T-helper 2 cell treated with Interferon-gamma antibody and Interleukin-4, amounts not matched to agents 100 ng/mL and 5 ng/mL, for 36 hours (primary cell): ENCODE measurements around the gene XDH. TPM values are rescaled to one million over a fixed set of nuclear protein-coding genes. Genes with fewer than 3 reads are reported as not detected.

Experiments
- intact Hi-C: fragments of 100-400 bp; cut with micrococcal nuclease; formaldehyde crosslinking; loops from one replicate; pipeline ENCODE4 v1.15.1; 2023
- total RNA-seq: library from RNA; stranded (reverse); gene quantifications from 2 replicates; pipeline ENCODE4 v1.2.3, GENCODE V29; 2022

XDH gene
- total RNA-seq, 1 donor from 2014 or later, result 0.30 TPM

DNA sequence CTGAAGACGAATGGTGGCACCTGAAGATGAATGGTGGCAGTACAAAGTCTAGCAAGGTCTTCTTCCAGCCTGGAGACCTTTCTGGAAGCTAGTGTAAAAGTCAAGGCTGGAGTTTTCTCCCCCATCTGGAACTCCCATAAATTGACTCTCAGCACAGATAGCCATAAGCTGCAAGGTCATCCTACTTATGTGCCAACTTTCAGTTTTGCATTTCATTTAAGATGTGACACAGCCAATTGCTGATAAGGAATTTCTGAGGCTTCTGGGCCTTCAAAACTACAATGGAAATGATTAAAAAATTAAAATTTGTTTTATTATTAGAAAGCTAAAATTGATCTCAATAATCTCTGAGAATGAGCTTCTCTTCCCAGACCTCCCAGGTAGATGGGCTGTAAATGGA is 10.2 kb downstream of the XDH start:
- intact Hi-C loops, result no loop called here

DNA sequence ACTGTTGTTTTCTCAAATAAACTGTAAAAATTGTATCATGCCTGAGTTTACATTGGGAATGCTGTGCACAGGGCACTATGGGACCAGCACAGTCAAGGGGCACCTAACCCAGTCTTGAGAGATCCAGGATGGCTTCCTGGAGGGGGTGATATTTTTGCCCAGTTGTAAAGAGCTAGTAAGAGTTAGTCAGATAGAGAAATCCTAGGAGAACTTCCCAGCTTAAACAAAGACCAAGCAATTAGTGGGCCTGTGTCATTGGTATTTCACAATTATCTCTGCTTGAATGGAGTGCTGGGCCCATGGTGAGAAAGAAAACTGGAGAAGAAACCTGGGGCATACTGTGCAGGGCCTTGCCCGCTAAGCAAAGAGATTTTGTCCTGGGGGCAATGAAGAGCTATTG is 12.2 kb downstream of the XDH start:
- intact Hi-C loops, result no loop called here

DNA sequence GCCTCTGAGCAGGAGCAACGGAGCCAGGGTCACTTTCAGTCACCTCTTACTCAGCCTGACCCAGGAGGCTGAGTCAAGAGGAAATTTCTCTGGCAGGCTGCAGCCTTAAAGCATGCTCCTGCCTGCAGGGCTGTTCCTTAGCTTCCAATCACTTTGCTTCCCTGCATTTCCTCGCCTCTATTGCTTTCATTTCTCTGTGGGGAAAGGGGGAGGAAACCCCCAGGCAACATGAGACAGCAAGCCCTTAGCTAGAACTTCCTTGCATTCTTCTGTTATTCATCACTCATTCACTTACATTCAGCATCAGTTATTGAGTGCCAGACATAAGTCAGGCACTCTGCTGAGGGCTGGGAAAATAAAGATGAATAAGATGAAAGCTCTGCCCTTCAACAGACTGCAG is 13.0 kb downstream of the XDH start:
- intact Hi-C loops, result no loop called here

DNA sequence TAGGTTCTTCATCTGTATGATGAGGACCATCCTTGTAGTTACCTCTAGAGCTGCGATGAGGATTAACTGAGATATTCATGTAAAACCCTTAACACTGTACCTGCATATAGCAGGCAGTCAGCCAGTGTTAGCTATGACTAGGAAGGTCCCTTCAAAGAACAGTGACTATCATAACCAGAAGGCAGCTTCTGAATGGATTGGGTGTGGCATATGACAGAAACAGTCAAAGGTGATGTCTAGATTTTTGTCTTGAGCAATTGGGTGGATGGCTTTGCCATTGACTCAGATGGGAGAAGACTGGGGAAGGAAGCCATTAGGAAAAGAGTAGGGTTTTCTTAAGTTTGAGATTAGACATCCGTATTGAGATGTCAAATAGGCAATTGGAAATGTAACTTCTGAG is 15.7 kb downstream of the XDH start:
- intact Hi-C loops, result no loop called here

DNA sequence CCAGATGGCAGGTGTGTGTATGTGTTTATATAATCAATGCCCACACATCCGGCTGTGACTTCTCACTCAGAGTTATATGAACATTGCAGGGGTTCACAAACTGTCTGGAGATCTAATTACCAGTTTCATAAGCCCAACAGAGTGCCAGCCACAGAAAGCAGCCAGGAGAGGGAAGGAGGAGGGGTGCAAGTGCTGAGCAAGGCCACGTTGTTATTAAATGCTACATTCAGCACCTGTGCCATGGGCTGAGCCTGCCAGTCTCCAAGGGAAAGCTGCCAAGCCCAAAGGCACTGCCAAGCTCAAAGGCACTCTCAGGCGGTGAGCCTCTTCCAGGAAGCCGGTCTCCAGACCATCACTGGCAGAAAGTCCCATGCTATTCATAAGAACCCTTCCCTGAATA is 17.4 kb downstream of the XDH start:
- intact Hi-C loops, result no loop called here

DNA sequence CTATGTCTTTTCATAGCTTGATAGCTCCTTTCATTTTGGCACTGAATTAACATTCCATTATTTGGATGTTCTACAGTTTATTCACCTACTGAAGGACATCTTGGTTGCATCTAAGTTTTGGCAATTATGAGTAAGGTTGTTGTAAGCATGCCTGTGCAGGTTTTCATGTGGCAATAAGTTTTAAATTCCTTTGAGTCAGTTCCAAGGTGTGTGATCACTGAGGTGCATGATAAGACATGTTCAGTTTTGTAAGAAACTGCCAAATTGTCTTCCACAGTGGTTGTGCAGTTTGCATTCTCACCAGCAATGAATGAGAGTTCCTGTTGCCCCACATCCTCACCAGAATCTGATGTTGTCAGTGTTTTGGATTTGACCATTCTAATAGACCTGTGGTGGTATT is 24.2 kb downstream of the XDH start:
- intact Hi-C loops, result no loop called here

DNA sequence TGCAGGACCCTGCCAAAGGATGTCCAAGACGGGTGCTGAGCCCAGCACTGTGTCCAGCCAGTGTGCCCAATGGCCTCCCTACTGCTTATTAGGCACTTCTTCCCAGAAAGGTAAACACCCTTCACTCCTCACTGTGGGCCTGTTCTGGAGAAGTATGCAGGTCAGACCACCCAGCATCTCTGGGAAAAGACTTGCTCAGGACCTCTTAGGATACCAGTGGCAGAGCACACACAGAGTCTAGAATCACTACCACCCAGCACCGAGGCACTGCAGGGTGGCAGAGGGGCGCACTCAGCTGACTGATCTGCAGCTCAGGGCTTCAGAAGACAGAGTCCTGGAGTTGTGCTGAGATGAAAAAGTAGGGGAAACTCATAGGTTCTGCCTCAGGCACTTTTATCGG is 25.8 kb downstream of the XDH start:
- intact Hi-C loops, result no loop called here

DNA sequence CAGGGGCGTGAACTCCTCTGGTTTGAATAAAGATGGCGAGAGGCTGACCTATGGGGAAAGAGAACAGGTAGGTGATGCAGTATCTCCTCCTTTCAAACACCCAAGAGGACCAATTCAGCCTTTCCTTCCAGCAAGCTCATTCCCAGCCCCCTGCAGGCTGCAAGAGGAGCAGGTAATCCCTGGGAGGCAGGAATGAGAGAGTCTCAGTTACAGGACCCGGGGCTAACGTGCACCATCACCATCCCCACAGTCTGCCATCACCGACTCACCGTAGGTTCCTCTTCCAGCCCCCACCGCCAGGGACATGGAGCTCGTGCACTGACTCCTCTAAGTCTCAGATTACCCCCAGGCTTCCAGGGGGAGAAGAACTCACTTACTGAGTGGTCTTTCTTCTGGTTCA is 26.7 kb downstream of the XDH start:
- intact Hi-C loops, result no loop called here

DNA sequence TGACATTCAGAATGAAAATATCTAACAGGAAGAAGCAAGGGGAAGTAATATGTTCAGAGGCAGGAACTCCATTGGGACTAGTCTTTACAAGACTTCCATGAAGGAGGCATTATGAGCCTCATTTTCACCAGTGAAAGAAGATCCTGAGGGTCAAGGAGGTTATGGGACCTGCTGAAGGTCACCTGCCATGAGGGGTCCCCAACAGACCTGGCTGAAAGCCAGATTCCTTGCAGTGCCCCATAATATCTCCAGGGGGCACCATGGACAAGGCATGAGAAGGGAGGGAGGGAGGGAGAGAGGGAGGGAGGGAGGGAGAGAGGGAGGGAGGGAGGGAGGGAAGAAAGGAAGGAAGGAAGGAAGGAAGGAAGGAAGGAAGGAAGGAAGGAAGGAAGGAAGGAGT is 27.9 kb downstream of the XDH start:
- intact Hi-C loops, result no loop called here

DNA sequence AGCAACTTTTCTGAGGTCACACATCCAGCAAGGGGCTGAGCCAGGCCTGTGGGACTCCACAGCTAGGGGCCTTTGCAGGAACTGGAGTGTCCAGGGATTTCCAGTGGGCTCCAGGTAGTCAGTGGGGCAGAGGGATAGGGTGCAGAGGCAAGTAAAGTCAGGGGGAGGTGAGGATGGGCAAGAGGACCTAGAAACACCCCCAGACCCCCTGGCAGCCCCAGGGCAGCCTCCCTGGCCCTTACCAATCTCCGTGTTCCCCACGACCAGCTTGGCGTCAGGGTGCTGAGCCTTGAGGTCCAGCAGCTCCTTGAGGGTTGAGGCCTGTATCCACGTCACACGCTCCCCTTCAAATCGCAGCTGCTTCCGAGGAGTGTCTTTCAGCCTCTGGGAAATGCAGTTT is 28.4 kb downstream of the XDH start:
- intact Hi-C loops, result no loop called here

DNA sequence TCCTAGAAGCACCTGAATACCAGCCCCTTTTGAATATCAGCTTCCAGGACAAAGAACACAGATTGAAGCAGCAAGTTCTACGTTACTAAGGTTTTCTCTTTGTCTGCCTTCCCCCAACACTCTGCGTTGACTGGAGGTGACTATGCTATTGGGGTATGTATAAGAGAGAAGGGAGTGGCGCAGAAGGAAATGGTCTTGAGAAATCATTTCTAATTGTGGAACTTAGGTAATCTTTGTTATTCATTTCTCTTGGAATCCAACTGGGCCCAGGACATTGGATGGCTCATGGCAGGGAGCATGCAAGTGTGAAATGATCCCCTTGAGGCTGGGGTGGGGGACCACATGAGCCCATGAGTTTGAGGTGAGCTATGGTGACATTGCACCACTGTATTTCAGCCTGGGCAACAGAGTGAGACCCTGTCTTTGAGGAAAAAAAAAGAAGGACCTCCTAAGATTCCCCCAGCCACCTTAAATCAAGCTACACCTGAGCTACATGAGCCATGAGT is 29.7 kb downstream of the XDH start:
- intact Hi-C loops, result no loop called here

DNA sequence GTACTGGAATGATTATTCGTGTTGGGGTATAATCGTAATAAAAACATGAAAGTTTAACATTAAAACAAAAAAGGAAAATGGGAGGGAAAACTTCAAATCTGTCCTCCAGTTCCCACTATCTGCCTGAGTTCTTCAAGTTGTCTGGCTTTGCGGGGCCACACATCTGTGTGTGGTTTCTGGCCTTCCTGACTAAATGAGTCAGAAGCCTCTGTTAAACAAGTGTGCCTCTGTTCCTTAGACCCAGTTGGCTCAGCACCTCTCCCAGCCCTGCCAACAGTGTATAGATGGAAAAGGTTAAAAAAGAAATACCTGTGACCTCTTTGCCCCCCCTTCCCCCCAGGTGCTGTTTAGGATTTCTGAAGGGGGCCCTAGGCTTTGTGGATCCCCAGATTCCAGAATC is 30.2 kb downstream of the XDH start:
- intact Hi-C loops, result no loop called here

DNA sequence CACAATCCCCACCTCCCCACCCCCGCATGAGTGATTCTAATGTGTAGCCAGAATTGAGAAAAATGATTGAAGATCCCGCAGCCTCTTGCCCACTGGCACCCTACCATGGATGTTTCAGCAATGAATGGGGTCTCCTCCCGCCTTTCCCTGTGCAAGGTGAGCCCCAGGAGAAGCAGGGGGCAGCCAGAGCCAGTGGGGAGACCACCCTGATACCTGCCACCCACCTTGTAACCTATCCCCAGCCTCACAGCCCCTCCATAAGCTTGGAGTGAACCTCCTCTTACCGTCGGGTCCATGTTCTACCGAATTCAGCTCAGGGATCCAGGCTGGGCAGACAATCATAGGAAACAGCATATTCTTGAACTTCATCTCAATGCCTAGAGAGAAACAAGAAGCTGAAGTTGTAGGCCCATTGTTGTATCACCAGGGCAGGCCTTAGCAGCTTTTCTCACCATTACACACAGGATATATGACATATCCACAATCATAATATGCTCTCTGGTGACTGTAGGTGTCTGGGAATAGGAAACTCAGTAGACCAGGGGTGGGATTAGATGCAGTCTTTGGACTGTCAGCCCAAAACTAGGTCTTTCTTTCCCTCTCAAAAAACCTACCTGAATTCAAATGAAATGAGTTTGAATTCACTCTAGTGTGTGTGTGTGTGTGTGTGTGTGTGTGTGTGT is 30.9 kb downstream of the XDH start:
- intact Hi-C loops, result no loop called here

DNA sequence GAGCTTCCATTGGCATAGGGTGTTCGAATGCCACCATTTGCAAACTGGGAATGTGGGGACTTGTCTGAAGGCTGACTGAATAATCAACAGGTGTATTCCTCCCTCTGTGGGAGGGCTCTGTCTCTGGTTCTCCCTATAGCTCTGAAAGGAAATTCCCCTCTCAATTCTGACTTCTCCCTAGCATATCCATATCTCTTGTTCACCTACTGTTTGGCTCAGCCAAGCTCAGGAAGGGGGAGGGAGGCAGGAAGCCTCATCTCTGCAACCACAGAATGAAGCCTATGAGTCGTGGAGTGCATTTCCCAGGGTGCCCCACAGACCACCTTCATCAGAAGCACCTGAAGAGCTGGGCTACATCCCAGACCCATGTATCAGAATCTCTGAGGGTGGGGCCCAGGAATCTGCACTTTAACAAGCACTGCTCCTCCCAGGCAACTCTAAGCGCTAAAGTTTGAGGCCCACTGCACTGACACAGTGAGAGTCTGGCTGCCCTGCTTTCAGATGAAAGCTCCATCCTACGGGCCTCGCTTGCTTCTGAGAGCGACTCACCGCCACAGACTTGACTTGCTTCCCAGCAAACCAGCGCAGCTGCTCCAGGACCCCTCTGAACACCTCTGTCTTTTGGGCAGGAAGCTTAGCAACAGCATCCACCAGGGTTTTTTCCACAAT is 32.0 kb downstream of the XDH start:
- intact Hi-C loops, result no loop called here

DNA sequence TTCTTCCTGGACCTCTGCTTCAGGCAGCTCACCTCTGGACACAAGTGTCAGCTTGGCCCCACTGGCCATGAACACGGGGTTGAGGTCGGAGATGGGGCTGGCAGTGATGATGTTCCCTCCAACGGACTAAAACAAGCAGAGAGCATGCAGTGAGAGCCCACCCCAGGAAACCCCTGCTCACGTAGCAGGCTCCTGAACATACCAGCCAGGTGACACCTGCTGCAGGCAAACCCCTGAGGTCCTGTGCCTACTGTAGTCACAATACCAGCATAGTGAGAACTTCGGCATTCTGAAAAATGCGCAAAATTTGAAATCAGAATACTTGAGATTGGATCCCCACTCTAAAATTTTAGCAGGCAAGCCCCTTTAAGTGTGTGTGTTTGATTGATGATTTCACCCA is 32.9 kb downstream of the XDH start:
- intact Hi-C loops, result no loop called here

DNA sequence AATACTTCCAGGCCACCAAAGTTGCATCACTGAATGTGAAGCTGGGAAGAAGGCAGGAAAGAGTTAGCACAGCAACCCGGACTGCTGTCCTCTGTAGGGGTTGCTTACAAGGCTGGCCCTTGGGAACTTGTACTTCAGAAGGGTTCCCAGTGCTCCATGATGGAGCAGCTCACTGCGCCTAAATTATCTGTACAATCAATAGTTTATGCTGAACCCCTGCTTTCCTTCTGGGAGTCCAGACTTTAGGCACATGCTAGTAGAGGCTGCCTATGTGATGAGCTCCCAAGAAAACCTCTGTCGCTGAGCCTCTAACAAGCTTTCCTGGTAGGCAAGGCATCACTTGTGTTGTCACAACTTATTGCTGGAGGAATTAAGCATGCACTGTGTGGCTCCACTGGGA is 34.3 kb downstream of the XDH start:
- intact Hi-C loops, result no loop called here

DNA sequence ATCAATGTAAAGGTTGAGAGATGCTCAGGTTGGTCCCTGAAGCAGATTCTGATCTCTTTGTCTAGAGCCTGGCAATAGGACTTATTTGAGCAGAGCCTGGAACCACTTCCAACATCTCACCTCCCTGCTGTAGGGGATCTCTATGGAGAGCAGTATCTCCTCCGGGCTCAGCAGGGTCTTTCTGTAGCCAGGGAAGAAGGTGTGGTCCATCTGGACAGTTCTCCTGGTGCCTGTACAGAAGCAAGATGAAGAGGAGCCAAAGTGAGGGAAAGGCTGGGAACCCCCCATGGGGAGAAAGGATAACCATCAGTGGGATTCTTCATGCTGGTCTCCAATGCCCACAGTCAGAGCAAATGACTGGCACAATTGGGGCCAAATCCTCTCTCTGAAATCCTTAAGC is 34.8 kb downstream of the XDH start:
- intact Hi-C loops, result no loop called here

DNA sequence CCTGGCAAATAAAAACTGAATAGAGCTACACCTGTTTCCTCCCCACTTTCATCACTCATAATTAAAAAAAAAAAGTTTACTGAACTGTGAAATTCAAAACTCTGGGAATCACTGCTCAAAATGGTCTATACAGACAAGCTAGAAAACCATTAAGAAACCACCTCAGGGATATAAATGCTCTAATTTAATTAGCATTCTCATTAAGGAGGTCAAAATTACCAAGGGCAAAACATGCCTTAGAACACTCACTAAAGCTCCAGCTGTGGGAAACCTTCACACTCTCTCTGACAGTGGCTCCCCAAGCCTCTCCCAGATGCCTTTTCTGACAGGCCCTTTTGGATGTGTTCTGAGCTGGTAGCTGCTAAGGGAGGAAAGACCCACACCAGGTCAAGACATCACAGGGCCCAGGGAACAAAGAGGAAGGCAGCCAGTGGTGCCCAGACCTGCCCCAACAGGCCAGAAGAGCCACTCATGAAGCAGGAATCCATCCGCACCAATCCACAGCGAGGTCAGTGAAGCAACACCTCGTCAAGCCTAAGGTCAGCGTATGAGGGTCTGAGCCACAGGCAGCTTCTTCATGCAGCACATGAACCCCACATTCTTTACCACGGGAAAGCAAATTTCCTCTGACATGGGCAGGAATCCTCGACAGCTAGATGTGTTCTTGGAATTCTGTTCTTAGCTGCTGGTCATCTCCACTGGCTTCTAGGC is 35.6 kb downstream of the XDH start:
- intact Hi-C loops, result no loop called here

DNA sequence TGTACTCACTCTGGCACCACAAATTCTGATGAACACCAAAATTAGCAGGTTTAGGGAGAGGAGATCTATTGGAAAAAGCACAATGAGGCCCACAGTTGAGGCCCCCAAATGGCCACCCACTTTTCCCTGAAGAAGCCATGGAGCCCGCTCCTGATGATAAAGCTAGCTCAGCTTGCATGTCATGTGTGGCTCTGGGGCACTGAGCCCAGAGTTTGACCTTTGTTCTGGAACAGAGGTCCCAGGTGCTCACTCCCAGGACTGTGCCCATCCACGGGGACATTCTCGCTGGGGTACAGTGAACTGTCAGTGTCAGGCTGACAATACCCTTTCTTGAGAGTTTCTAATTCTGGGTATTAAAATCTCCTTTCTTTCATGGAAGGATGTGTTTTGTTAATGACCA is 36.2 kb downstream of the XDH start:
- intact Hi-C loops, result no loop called here

DNA sequence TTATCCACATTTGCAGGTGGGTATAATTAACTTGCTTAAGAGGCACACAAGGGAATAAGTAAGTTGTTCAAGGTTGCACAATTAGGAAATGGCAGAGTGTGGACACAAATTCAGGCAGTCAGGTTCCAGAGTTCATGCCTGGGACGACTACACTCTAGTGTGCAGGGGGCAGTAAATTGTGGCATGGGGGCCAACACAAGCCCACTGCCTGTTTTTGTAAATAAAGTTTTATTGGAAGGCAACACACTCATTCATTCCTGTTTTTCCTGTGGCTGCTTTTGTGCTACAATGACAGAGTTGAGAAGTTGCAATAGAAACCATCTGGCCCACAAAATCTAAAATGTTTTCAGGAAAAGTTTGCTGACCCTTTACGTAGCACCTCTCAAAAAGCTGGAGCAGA is 41.4 kb downstream of the XDH start:
- intact Hi-C loops, result no loop called here

DNA sequence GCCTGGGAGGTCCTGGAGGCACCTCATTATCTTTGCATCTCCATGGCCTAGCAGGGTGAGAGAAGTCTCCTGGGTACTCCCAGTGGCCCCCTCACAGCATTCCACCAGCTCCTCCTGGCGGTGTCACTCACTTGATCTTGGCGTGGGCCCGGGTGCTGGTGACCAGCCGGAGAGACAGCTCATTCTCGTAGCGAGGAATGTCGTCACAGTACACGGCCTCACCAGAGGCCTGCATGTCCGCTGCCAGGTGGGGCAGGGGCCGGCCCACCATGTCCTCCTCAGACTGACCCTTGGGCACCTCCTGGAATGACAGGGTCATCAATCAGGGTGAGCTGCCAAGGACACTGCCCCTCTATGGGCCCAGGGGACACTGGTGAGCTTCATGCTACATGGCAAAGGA is 42.4 kb downstream of the XDH start:
- intact Hi-C loops, result no loop called here

DNA sequence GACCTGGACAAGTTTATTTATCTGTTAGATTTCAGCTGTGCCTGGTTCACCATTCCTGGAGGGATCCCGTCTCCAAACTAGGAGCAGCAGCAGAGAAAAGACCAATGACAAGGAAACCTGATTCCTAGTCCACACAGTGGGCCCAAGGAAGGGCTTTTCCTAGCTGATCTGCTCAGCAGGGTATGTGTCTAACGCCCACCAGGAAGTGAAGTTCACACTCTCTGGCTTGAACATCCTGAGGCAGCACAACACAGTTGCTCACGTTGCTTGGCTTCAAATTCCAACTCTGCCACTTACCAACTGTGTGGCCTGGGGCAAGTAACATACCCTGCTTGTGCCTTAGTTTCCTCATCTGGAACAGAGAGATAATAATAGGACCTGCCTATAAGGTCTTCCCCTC is 42.9 kb downstream of the XDH start:
- intact Hi-C loops, result no loop called here

DNA sequence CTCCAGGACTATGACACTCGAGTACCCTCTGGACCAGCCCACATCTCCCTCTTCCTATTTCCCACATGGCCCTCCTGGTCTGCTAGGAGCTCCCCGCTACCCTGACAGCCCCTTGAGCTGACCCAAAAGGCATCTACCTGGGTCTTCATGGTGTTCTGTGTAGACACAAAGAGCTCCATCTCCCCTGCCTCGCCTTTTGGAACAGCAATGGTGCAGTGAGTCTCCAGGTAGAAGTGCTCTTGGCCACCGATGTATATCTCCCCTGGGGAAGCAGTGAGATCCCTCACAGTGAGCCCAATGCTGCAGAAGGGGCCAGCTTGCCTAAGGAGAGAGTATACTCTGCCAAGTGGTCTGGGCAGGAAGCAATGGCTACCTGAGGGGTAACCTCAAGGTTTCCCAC is 47.8 kb downstream of the XDH start:
- intact Hi-C loops, result no loop called here
